ENCODE measurements around the gene MDH1. TPM values are rescaled to one million over a fixed set of nuclear protein-coding genes. Genes with fewer than 3 reads are reported as not detected.

Gene MDH1
- total and polyA plus RNA-seq, 5 donors from 2014 or later, result 102 to 378 (median 315) TPM

DNA sequence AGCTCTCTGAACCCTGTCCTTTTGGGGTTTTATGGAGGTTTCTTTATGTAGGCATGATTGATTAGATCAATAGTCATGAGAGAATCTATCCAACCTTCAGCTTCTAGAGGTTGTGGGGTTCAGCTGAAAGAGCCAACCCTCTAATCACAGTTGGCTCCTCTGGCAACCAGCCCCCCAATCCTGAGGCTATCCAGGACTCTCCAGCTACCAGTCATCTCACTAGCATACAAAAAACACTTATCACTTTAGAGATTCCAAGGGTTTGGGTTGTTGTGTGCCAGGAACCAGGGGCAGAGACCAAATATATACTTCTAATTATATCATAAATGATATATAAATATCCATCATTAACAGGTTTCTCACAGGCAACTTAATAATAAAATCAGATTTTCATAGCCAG is 12.2 kb upstream of the MDH1 start:
- no peak overlapping the region for H3K4me3 Mint-ChIP-seq

DNA sequence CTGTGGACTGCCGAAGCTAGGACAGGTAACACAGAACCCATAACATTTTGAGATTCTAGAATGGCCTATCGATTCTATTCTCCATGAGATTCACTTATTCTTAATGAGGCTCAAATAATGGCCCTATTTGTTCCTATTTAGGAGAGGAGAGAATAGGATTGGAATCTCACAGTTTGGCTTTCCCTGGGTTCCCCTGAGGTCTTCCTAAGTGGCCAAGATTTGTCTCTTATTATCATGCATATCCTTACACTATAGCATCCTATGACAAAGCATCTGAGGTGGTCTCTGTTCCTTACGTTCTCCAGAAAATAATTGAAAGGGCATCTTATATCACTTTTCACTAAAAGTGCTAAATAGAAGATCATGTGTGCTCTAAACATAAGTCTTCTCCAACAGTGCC is 10.0 kb upstream of the MDH1 start:
- H3K4me3 Mint-ChIP-seq, result no peak overlapping the region
- no peak overlapping the region for H3K27ac Mint-ChIP-seq
- H3K27me3 Mint-ChIP-seq, result peaks cover 4% of the 10 kb centered on the region
- no peak for ATAC-seq (ENCODE audit: low read depth in 2 of 2)
- H3K36me3 ChIP-seq (ENCODE audit: control insufficient read depth, insufficient read depth, low read length), result no peaks in the 10 kb centered on the region
- H3K4me3 ChIP-seq (ENCODE audit: low read depth, low read length), result no peak overlapping the region
- peaks cover 15% of the 10 kb centered on the region for H3K36me3 Mint-ChIP-seq
- no peak overlapping the region for H3K27ac ChIP-seq (ENCODE audit: insufficient read depth, low read length, poor library complexity, severe bottlenecking)
- H3K9me3 Mint-ChIP-seq, result peaks cover 0 to 11% (median 0%) of the 10 kb centered on the region in 7 donors
- no peaks in the 10 kb centered on the region for H3K9me3 ChIP-seq (ENCODE audit: control insufficient read depth in 2 of 2, low read length in 2 of 2)
- DNase-seq, result no peak
- no peaks in the 10 kb centered on the region for H3K27me3 ChIP-seq (ENCODE audit: control insufficient read depth, insufficient read depth, low read length)
- no peaks in the 10 kb centered on the region for H3K4me1 ChIP-seq (ENCODE audit: control insufficient read depth, insufficient read depth, low read length, poor library complexity, severe bottlenecking)
- H3K4me1 Mint-ChIP-seq, result peaks cover 9 to 19% (median 13%) of the 10 kb centered on the region in 4 donors

More for the DNA sequence above, 12.2 kb upstream of the MDH1 start:
- H3K27ac ChIP-seq (ENCODE audit: insufficient read depth, low read length, poor library complexity, severe bottlenecking), result no peak overlapping the region
- DNase-seq (no peak), ATAC-seq (ENCODE audit: low read depth in 2 of 2) (no peak)
- H3K9me3 ChIP-seq (ENCODE audit: control insufficient read depth in 2 of 2, low read length in 2 of 2), result no peaks in the 10 kb centered on the region
- peaks cover 0 to 6% (median 0%) of the 10 kb centered on the region in 7 donors for H3K9me3 Mint-ChIP-seq
- H3K27me3 ChIP-seq (ENCODE audit: control insufficient read depth, insufficient read depth, low read length), result no peaks in the 10 kb centered on the region
- H3K4me1 Mint-ChIP-seq, result peaks cover 9 to 16% (median 11%) of the 10 kb centered on the region in 4 donors
- H3K36me3 Mint-ChIP-seq, result peaks cover 8% of the 10 kb centered on the region
- no peaks in the 10 kb centered on the region for H3K4me1 ChIP-seq (ENCODE audit: control insufficient read depth, insufficient read depth, low read length, poor library complexity, severe bottlenecking)
- H3K27ac Mint-ChIP-seq, result no peak overlapping the region
- H3K4me3 ChIP-seq (ENCODE audit: low read depth, low read length), result no peak overlapping the region
- no peaks in the 10 kb centered on the region for H3K36me3 ChIP-seq (ENCODE audit: control insufficient read depth, insufficient read depth, low read length)
- H3K27me3 Mint-ChIP-seq, result peaks cover 4% of the 10 kb centered on the region

DNA sequence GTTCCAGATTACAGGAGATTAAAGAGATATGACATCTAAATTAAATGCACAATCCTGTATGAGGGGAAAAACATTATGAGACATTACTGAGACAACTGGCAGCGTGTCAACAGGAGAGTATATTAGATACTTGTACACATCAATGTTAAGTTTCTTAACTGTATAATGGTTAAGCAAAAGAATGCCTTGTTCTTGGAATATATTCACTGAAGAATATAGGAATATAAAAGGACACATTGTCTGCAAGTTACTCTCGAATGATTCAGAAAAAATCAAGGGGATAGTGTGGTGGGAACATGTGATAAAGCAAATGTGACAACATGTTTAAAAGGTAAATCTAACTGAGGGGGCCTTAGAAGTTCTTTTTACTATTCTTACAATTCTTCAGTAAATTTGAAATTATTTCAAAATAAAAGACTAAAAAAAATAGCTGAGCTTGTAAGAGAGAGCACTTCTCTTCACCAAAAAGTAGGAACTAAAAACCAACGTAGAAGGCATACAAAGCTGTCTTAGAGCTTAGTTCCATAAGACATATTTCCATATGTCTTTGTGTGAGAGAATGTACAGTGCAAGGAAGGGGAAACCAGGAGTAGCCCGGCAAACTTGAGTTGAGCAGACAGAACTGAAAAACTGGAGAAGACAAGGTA is 8.0 kb upstream of the MDH1 start:
- no peak overlapping the region for H3K27ac Mint-ChIP-seq
- peaks cover 0 to 6% (median 0%) of the 10 kb centered on the region in 7 donors for H3K9me3 Mint-ChIP-seq
- no peak for ATAC-seq (ENCODE audit: low read depth in 2 of 2)

GRCh38 chr2:63581298-63581961 is 7.3 kb upstream of the MDH1 start:
- H3K4me3 ChIP-seq (ENCODE audit: low read depth, low read length), result no peak overlapping the region
- H3K9me3 ChIP-seq (ENCODE audit: control insufficient read depth in 2 of 2, low read length in 2 of 2), result no peaks in the 10 kb centered on the region
- Mint-ChIP-seq H3K9me3 (peaks cover 0 to 6% (median 0%) of the 10 kb centered on the region in 7 donors), H3K36me3 (peaks cover 12% of the 10 kb centered on the region), H3K4me3 (no peak overlapping the region), H3K27ac (no peak overlapping the region), H3K27me3 (peaks cover 4% of the 10 kb centered on the region), H3K4me1 (peaks cover 11 to 15% (median 13%) of the 10 kb centered on the region in 4 donors)
- no peaks in the 10 kb centered on the region for H3K36me3 ChIP-seq (ENCODE audit: control insufficient read depth, insufficient read depth, low read length)
- ATAC-seq (ENCODE audit: low read depth in 2 of 2) (no peak), DNase-seq (no peak)
- no peak overlapping the region for H3K27ac ChIP-seq (ENCODE audit: insufficient read depth, low read length, poor library complexity, severe bottlenecking)
- no peaks in the 10 kb centered on the region for H3K4me1 ChIP-seq (ENCODE audit: control insufficient read depth, insufficient read depth, low read length, poor library complexity, severe bottlenecking)
- H3K27me3 ChIP-seq (ENCODE audit: control insufficient read depth, insufficient read depth, low read length), result no peaks in the 10 kb centered on the region

More for the DNA sequence above, 8.0 kb upstream of the MDH1 start:
- no peaks in the 10 kb centered on the region for H3K36me3 ChIP-seq (ENCODE audit: control insufficient read depth, insufficient read depth, low read length)
- peaks cover 12% of the 10 kb centered on the region for H3K36me3 Mint-ChIP-seq
- no peak overlapping the region for H3K4me3 Mint-ChIP-seq
- no peaks in the 10 kb centered on the region for H3K4me1 ChIP-seq (ENCODE audit: control insufficient read depth, insufficient read depth, low read length, poor library complexity, severe bottlenecking)
- no peaks in the 10 kb centered on the region for H3K9me3 ChIP-seq (ENCODE audit: control insufficient read depth in 2 of 2, low read length in 2 of 2)
- DNase-seq, result no peak
- H3K27me3 ChIP-seq (ENCODE audit: control insufficient read depth, insufficient read depth, low read length), result no peaks in the 10 kb centered on the region
- peaks cover 4% of the 10 kb centered on the region for H3K27me3 Mint-ChIP-seq
- H3K27ac ChIP-seq (ENCODE audit: insufficient read depth, low read length, poor library complexity, severe bottlenecking), result no peak overlapping the region
- H3K4me3 ChIP-seq (ENCODE audit: low read depth, low read length), result no peak overlapping the region
- H3K4me1 Mint-ChIP-seq, result peaks cover 9 to 18% (median 13%) of the 10 kb centered on the region in 4 donors

- Mint-ChIP-seq H3K27ac (no peak overlapping the region), H3K4me3 (peak overlapping the region in 1 of 4 donors; percentile 19), H3K9me3 (peaks cover 0 to 6% (median 0%) of the 10 kb centered on the region in 7 donors), H3K27me3 (peaks cover 4% of the 10 kb centered on the region), H3K4me1 (peaks cover 23 to 29% (median 25%) of the 10 kb centered on the region in 4 donors), H3K36me3 (peaks cover 12% of the 10 kb centered on the region)
- Histone ChIP-seq H3K27me3 (ENCODE audit: control insufficient read depth, insufficient read depth, low read length) (no peaks in the 10 kb centered on the region), H3K9me3 (ENCODE audit: control insufficient read depth in 2 of 2, low read length in 2 of 2) (no peaks in the 10 kb centered on the region), H3K36me3 (ENCODE audit: control insufficient read depth, insufficient read depth, low read length) (no peaks in the 10 kb centered on the region), H3K4me3 (ENCODE audit: low read depth, low read length) (no peak overlapping the region), H3K4me1 (ENCODE audit: control insufficient read depth, insufficient read depth, low read length, poor library complexity, severe bottlenecking) (peaks cover 10% of the 10 kb centered on the region), H3K27ac (ENCODE audit: insufficient read depth, low read length, poor library complexity, severe bottlenecking) (no peak overlapping the region)
- DNase-seq (no peak), ATAC-seq (ENCODE audit: low read depth in 2 of 2) (no peak)
These were observed 5.9 kb upstream of the MDH1 start for GRCh38 chr2:63582873-63583272.

DNA sequence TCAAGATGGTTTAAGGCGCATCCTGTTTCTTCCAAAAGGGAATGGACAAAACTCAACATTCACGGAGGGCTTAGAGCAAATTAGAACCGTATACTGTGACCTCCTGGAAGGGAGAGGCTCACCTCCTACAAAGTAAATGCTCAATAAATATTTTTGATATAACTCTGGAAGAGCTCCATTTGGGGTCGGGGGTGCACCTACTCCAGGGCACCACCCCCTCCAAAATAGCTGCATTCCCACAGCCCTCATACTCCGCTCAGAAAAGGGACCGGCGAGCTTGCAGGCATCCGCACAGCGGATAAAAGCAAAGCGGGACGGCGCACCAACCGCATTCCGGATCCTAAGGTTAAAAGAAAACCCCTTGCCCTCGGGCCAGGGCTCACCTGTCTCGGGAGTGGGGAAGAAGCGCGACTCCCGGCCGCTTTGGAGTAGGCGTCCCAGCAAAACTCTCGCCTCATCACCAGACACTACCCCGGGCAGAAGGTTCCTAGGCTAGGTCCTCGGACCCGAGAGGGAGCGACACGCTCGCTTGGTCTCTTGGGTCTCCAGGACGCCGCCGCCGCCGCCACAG is 864 bp upstream of the MDH1 start:
- Mint-ChIP-seq H3K27me3 (no peaks in the 10 kb centered on the region), H3K4me1 (peaks cover 14 to 47% (median 32%) of the 10 kb centered on the region in 4 donors), H3K9me3 (no peaks in the 10 kb centered on the region), H3K27ac (peak overlapping the region; percentile 97 to 99 (median 98)), H3K36me3 (peaks cover 4% of the 10 kb centered on the region), H3K4me3 (peak overlapping the region; percentile 90 to 97 (median 94))
- H3K4me1 ChIP-seq (ENCODE audit: control insufficient read depth, insufficient read depth, low read length, poor library complexity, severe bottlenecking), result peaks cover 28% of the 10 kb centered on the region
- H3K27me3 ChIP-seq (ENCODE audit: control insufficient read depth, insufficient read depth, low read length), result no peaks in the 10 kb centered on the region
- H3K9me3 ChIP-seq (ENCODE audit: control insufficient read depth in 2 of 2, low read length in 2 of 2), result no peaks in the 10 kb centered on the region
- ATAC-seq (ENCODE audit: low read depth in 2 of 2), result no peak
- H3K27ac ChIP-seq (ENCODE audit: insufficient read depth, low read length, poor library complexity, severe bottlenecking), result peak overlapping the region; percentile 96
- H3K36me3 ChIP-seq (ENCODE audit: control insufficient read depth, insufficient read depth, low read length), result peaks cover 7% of the 10 kb centered on the region
- DNase-seq, result no peak
- H3K4me3 ChIP-seq (ENCODE audit: low read depth, low read length), result peak overlapping the region; percentile 96

DNA sequence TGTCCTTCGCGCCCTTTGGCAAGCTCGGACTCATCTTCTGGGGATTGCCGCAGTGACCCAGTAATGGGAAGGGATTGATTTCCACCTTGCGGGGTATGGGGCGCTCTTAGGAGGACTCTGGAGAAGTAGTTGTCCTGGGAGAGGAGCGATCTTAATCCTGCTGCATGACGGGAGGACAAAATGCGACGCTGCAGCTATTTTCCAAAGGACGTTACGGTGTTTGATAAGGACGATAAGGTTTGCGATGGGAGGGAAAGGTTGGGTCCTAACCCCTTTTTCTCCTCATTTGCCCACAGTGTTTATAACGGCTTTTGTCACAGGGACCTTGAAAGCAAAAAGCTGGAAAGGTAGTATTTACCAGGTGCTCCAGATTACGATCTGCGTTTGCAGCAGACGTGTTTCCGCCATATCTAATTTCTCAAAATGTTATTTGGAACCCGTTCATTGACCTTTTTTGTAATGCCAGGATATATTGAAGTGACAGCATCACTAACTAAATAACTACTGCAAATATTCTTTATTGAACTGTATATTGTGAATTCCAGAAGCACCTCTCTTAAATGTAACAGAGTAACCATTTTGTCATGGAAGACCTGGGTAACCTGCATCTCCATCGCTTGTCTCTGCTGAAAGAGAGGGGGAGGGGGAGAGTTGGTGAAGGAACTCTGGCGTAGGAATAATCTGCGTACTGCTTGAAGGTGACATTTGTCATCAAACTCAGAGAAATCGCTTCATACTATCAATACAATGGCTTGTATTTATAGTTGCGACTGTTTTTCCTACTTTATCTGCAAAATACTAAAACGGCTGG is 590 bp downstream of the MDH1 start:
- H3K4me1 ChIP-seq (ENCODE audit: control insufficient read depth, insufficient read depth, low read length, poor library complexity, severe bottlenecking), result peaks cover 32% of the 10 kb centered on the region
- H3K4me1 Mint-ChIP-seq, result peaks cover 14 to 59% (median 40%) of the 10 kb centered on the region in 4 donors
- ATAC-seq (ENCODE audit: low read depth in 2 of 2) (no peak), DNase-seq (peak in 1 of 3 donors; percentile 24)
- H3K27ac ChIP-seq (ENCODE audit: insufficient read depth, low read length, poor library complexity, severe bottlenecking), result peak overlapping the region; percentile 96
- peak overlapping the region; percentile 96 for H3K4me3 ChIP-seq (ENCODE audit: low read depth, low read length)
- H3K9me3 Mint-ChIP-seq, result no peaks in the 10 kb centered on the region
- peaks cover 18% of the 10 kb centered on the region for H3K36me3 ChIP-seq (ENCODE audit: control insufficient read depth, insufficient read depth, low read length)
- H3K36me3 Mint-ChIP-seq, result no peaks in the 10 kb centered on the region
- no peaks in the 10 kb centered on the region for H3K27me3 ChIP-seq (ENCODE audit: control insufficient read depth, insufficient read depth, low read length)
- no peaks in the 10 kb centered on the region for H3K9me3 ChIP-seq (ENCODE audit: control insufficient read depth in 2 of 2, low read length in 2 of 2)
- peak overlapping the region; percentile 97 to 99 (median 98) for H3K27ac Mint-ChIP-seq
- H3K4me3 Mint-ChIP-seq, result peak overlapping the region; percentile 90 to 97 (median 94)
- H3K27me3 Mint-ChIP-seq, result no peaks in the 10 kb centered on the region
